ENCODE measurements around the gene NUFIP2. TPM values are rescaled to one million over a fixed set of nuclear protein-coding genes. Genes with fewer than 3 reads are reported as not detected.
"Not testable (repeated sequence)": the region's sequence is repeated elsewhere in the genome, so short reads cannot be mapped to it uniquely, and the experiment has no call there.

NUFIP2 gene
- total RNA-seq, 1 donor from 2014 or later = 51.7 TPM

DNA sequence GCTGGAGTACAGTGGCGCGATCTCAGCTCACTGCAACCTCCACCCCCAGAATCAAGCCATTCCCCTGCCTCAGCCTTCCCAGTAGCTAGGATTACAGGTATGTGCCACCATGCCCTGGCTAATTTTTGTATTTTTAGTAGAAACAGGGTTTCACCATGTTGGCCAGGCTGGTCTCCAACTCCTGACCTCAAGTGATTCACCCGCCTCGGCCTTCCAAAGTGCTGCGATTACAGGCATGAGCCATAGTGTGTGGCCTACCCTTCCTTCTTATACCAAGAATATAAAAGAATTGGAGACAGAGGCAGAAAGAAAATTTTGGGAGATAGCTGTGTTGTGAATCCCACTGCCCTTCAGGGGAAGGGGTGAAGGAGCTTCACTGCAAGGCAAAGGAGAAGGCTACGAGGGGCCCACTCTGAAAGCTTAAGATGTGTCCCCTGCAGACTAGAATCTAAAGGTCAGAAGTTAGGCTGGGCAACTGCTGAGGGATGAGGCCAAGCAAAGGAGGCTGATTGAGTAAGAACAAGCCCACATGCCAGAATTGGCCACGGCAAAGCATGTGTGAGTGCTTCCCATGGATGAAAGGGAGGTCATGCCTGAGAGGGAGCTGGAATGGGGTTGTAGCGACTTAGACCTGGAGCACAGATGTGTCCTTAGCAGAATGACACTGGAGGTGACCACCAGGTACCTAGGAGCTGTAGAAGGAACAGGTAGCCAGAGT lies 55.7 kb downstream of the NUFIP2 start:
- DNase-seq (ENCODE audit: low spot score) = no peak

DNA sequence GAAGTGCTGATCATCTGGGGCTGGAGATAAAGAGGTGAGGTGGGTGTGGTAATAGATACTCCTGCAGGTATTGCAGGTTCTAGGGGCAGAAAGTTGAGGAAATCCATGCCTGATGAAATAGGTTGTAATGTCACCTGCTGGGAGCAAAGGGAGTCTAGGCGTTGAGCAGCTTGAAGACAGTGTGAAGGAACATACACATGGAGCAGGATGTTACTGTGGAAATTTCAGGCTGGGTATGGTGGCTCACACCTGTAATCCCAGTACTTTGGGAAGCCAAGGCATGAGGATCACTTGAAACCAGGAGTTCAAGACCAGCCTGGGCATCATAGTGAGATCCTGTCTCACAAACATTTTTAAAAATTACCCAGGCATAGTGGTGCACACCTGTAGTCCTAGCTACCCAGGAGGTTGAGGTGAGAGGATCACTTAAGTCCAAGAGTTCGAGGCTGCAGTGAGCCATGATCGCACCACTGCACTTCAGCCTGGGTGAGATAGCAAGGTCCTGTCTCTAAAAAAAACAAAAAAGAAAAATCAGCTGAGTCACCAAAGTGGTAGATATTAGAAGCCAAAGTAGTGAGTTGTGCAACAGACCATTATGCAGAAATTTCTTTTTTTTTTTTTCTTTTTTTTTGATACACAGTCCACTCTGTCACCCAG lies 56.3 kb downstream of the NUFIP2 start:
- DNase-seq (ENCODE audit: low spot score) = no peak

DNA sequence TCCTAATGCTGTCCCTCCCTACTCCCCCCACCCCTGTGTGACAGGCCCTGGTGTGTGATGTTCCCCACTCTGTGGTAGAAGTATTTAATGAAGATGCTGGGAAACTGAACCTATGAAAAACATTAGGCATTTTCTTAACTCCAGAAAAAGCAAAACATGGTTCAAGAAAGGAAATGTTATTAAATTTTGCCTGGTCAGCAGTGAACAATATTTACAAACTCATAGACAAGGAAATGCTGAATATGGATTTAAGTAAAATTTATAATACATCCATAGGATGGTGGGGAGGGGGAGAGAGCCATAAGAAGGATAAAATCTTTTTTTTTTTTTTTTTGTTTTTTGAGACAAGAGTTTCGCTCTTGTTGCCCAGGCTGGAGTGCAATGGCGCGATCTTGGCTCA lies 58.0 kb downstream of the NUFIP2 start:
- DNase-seq (ENCODE audit: low spot score) = no peak

DNA sequence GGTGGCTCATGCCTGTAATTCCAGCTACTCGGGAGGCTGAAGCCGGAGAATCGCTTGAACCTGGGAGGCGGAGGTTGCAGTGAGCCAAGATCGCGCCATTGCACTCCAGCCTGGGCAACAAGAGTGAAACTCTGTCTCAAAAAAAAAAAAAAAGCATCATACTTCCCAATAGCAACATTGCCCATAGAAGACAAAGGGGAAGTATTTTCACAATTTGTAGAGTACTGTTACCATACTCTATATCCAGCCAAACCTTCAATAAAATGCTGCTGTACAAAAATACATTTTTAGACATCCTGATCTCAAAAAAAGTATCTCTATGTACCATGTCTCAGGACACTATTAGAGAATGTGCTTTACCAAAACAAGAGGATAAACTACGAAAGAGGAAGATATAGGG lies 59.0 kb downstream of the NUFIP2 start:
- DNase-seq (ENCODE audit: low spot score) = not testable (repeated sequence)

DNA sequence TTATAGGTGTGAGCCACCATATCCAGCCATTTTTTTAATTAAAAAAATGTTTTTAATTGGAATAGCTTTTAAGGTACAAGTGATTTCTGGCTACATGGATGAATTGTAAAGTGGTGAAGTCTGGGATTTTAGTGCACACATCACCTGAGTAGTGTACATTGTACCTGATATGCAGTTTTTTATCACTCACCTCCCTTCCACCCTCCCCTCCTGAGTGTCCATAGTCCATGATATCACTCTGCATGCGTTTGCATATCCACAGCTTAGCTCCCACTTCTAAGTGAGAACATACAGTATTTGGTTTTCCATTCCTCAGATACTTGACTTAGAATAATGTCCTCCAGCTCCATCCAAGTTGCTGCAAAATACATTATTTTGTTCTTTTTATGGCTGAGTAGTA lies 60.6 kb downstream of the NUFIP2 start:
- no peak for DNase-seq (ENCODE audit: low spot score)

DNA sequence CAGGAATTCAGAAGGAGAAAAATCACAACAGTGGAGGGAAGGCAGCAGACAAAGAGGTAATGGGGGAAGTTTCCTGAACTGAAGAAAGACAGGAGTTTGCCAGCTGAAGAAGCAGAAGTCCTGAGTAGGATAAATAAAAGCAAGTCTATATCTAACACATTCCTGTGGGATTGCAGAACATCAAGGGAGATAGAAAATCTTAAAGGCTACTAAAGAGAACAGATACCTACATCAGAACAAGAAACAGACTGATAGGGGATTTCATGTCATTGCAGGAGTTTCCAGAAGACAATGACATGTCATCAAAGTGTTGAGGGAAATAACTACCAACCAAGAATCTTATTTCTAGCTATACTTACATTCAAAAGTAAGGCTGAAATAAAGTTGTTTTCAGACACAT lies 68.6 kb downstream of the NUFIP2 start:
- no peak for DNase-seq (ENCODE audit: low spot score)

DNA sequence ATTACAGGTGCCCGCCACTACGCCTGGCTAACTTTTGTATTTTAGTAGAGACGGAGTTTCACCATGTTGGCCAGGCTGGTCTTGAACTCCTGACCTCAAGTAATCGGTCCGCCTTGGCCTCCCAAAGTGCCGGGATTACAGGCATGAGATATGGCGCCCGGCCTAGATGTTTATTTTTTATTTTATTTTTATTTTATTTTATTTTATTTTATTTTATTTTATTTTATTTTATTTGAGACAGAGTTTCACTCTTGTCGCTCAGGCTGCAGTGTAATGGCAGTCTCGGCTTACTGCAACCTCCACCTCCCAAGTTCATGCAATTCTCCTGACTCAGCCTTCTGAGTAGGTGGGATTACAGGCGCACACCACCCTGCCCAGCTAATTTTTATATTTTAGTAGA lies 72.6 kb downstream of the NUFIP2 start:
- not testable (repeated sequence) for DNase-seq (ENCODE audit: low spot score)

DNA sequence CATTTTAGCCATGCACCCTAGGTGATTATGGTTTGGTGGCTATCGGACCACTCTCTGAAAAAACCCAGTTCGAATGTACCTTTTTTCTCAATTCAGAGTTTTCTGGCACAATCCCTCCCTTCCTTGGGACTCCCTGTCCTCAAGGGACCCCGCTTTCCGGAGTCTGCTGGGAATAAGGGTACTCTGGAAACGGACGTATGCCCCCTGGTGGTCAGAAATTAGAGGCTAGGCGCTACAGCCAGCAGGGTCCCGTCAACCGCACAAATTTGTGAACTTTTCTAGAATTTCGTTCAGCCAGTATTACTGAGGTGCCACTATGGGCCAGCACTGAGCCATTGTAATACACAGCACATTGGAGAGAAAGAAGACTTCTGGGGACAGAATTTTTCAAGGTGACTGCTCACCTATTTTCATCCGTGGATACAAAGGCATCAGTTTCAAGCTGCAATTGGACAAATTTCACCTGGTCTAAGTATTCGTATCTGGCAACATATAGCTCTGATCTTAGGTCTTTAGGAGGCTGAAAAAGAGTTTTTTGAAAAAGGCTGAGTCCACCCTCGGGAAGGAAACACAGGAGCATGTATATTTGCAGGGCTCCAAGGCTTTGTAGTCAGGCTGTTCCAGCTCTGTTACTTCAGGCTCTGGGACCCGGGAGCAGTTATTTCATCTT lies 74.4 kb downstream of the NUFIP2 start:
- DNase-seq (ENCODE audit: low spot score) = no peak

DNA sequence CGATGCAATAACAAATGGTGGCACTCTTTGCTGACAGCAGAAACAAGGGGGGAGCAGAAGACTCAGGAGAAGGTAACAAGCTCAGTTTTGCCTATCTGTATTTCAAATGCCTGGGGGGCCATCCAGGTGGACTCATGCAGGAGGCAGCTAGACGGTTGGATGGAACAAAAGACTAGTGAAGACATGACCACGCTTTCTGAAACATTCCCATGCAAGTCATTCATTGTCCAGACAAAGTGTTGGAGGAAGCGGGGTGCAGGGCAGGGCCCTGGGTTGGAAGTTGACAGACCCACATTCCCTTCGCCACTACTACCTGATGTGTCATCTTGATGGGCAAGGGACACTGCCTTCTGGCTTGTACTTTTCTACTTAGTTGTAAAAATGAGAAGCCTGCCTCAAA lies 77.1 kb downstream of the NUFIP2 start:
- no peak for DNase-seq (ENCODE audit: low spot score)

DNA sequence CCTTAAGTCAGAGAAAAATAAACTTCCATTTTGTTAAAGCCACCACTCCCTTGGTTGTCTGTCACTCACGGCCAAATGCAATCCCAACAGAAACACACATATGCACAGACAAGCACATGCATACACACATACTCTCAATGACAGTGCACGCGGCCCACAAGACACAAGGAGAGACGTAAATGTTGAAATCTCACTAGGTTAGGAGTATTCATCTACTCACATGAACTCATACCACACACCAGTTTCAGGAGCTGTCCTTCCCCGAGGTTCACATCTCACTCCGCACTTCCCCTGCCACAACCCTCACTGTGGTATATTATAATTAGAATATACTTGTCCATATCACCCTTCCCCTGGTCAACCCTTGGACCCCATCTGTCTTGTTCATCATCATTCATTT lies 77.8 kb downstream of the NUFIP2 start:
- DNase-seq (ENCODE audit: low spot score) = no peak

DNA sequence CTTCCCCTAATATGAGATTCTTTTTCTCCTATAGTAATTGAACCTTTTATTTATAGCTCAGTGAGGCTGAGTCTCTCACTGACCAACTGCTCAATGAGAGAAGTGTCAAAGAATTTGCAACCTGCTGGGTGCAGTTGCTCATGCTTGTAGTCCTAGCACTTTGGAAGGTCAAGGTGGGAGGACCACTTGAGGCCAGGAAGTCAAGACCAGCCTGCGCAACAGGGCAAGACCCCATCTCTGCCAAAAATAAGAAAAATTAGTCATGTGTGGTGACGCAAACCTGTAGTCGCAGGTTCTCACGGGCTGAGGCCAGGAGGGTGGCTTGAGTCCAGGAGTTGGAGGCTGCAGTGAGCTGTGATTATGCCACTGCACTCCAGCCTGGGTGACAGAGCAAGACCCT lies 78.2 kb downstream of the NUFIP2 start:
- no peak for DNase-seq (ENCODE audit: low spot score)

DNA sequence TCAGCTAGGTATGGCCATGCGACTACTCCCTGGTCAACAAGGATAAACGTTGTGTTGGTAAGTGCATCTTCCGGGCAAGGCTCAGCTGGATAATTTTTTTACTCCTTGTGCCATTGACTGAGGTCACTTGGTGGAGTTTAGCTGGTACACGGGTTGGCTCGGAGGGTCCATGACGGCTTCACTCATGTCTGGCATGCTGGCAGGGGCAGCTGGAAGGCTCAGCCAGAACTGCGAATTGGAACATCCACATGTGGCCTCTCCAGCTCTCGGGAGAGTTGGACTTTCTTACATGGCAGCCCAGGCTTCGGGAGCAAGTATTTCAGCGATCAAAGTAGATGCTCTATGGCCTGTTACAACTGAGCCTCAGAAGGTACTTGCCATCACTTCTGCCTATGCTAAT lies 78.8 kb downstream of the NUFIP2 start:
- no peak for DNase-seq (ENCODE audit: low spot score)

DNA sequence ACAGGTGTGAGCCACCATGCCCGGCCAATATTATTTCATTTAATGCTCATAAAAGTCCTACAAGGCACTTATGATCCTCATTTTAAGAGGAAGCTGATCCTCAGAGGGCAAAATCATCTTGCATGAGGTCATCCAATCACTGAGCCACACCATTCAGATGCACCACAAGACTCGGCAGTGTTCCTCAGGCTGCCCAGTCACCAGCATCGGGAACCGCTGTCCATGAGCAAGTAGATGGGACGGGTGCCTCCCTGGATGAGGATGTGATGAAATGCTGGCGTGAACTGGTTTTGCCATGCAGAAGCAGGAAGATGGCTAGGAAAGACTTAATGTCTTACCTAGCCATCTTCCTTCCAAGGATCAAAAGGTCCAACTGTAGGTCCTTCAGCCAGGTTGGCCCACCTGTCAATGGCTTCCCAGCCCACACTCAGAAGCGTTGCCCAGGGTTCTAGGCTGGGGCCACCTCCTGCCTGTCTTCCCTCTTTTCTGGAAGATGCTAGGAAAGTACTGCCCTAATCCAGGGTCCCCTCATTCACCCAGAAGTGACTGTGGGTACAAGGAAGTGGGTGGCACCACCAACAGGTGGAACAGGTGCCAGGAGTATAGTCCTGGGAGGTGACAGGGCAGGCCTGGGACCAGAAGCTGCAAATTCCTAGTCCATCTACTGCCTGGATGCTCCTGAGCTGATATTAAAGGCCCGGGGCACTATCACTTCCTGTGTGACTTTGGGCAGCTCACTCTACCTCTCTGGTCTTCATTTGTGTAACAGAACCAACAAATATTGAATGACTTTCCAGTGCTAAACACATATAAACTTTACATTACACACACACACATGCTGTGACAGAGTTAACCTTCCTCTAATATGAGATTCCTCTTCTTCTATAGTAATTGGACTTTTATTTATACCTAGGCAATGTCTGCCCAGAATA lies 79.5 kb downstream of the NUFIP2 start:
- no peak for DNase-seq (ENCODE audit: low spot score)

DNA sequence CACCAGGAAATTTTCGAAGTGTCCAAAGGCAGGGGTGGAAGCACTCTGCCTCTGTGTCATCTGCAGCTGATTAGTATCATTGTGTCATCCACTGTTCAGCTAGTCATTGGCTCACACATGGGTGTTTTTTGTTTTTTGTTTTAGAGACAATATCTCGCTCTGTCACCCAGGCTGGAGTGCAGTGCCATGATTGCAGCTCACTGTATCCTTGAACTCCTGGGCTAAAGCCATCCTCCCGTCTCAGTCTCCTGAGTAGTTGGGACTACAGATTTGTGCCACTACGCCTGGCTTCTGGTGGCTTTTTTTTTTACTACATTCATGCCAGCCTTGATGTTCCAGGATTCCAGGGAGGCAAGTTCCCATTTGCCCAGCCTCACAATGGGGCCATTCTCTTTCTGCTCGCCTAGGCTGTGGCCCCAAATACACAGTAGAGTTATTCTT lies 81.2 kb downstream of the NUFIP2 start:
- DNase-seq (ENCODE audit: low spot score) = no peak

DNA sequence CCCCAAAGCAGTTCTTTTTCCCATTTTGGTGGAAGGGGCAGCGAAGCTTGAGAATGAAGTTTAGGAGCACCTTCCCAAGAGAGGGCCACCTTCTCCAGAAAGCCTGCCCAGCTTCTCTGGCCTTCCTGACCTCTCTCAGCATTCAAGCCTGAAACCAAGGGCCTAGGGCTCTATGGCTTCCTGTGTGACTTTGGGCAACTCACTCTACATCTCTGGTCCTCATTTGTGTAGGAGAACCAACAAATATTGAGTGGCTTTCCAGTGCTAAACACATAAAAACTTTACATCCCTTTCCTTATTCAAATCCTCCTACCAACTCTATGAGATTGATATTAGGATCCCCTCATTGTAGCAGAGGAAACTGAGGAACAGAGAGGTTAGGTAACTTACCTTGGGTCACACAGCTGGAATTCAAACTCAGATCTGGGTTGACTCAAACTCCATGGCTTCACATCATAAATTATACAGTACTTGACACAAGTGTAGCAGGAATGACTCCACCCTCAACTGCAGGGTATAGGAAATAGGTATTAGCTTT lies 81.8 kb downstream of the NUFIP2 start:
- no peak for DNase-seq (ENCODE audit: low spot score)

DNA sequence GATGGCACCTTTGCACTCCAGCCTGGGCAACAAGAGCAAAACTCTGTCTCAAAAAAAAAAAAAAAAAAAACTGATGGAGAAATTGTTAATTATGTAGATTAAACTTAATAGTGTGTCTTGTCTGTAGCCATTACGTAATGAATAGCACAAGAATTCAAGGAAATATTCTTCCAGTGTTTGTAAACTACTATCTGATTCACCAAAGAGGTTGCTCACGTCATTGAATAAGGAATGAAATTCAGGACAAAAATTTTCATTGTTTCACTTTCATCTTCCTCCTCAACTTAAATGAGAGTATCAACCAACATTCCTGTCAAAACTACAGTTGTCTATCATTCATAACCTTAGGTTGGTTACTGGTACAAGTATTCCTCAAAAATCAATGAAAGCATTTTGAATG lies 83.1 kb downstream of the NUFIP2 start:
- DNase-seq (ENCODE audit: low spot score) = no peak

DNA sequence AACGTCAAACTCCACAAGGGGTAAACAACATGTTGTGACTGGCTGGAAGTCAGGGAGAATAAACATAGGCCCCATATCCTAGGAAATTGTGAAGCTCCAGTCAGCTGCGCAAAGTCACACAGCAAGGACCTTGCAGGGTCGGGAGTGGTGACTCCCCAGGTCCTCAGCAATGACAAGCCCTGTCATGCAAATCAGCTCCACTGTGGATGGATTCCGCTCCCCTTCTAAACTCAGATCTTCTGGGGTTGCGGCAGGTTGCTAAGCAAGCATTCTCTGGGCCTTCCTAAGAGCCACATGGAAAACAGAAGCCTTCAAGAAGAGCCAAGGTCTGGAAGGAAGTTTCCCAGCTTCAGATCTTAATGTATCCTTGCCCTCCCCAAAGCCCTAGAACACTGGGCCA lies 84.9 kb downstream of the NUFIP2 start:
- no peak for DNase-seq (ENCODE audit: low spot score)

DNA sequence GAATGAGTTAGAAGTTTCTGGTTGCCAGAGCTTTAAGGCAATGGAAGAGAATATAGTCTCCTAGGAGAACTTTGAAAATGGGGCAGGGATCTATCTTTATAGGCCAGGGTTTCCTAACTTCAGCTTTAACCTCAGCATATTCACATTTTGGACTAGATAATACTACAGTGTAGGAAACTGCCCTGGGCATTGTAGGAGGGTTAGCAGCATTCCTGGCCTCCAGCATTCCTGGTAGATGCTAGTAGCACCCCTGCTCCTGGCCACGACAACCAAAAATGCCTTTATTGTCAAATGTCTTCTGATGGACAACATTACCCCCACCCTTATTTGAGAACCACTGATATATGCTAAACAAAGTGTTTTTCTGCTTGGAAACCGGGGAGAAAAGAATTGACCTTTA lies 86.0 kb downstream of the NUFIP2 start:
- no peak for DNase-seq (ENCODE audit: low spot score)
